ES-I3 (cell line): ENCODE data around the gene GRWD1.
A peak's percentile ranks its signal among the peaks of the same experiment; 100 is the strongest.

ENCODE experiments used
- H3K36me3 ChIP-seq: 2 replicates; pipeline ENCODE4 v1.6.1; 2013; ENCODE audit warnings: mild to moderate bottlenecking, low read length, control low read depth, moderate library complexity; ENCODE audit not compliant: insufficient read depth
- H3K4me1 ChIP-seq: 2 replicates; pipeline ENCODE4 v1.6.1; 2013; ENCODE audit warnings: mild to moderate bottlenecking, control low read depth, low read length; ENCODE audit not compliant: insufficient read depth
- H3K9ac ChIP-seq: 2 replicates; pipeline ENCODE4 v1.6.1; 2013; ENCODE audit warnings: low read depth, mild to moderate bottlenecking, low read length, moderate library complexity
- H3K9me3 ChIP-seq: 2 replicates; pipeline ENCODE4 v1.6.1; 2013; ENCODE audit warnings: mild to moderate bottlenecking, low read length, moderate library complexity; ENCODE audit not compliant: control insufficient read depth, insufficient read depth

Gene GRWD1

DNA sequence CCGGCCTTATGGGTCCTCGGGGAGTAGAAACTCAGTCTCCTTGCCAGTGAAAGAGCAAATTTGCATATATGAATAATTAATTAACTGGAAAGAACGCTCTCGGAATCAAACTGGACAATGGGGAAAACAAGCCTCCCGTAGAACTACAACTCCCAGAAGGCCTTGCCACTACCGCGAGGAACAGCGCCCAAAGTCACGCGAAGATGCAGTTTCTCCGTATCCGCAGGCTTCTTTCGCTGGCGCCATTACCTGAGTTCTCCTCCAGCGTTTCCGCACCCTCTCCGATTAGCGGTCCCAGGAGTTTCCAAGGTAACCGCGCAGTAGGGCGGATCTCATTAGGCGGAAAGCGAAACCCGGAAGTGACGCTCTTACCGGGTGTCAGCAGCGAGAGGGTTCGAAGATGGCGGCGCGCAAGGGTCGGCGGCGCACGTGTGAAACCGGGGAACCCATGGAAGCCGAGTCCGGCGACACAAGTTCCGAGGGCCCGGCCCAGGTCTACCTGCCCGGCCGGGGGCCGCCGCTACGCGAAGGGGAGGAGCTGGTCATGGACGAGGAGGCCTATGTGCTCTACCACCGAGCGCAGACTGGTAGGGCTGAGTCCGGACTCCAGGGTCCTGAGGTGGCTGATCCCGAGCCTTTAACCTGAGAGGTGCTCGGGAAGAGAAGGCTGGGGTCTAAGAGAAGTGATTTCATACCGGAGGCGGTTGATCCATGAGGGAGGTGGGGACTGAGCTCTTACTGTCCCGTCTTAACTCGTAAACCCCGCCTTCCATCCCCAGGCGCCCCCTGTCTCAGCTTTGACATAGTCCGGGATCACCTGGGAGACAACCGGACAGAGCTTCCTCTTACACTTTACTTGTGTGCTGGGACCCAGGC, at the start of gene GRWD1:
TSS of gene GRWD1 (plus strand) at position 378 of the 876 bp plus-strand sequence. CDS start at position 401, 23 bp downstream.
- H3K36me3 ChIP-seq, result peaks cover 15% of the 10 kb centered on the region; the same call in 1 of the 2 replicates
- H3K4me1 ChIP-seq, result no peaks in the 10 kb centered on the region; the same call in 1 of the 2 replicates
- no peaks in the 10 kb centered on the region for H3K9me3 ChIP-seq
- H3K9ac ChIP-seq, result peak within 1 kb of the TSS; percentile 95

GRCh38 chr19:48396016-48396823, 49.6 kb upstream of the GRWD1 start:
- Histone ChIP-seq H3K9ac (no peak overlapping the region; the same call in 1 of the 2 replicates), H3K36me3 (no peaks in the 10 kb centered on the region), H3K4me1 (peaks cover 11% of the 10 kb centered on the region), H3K9me3 (no peaks in the 10 kb centered on the region)

- H3K9me3 ChIP-seq, result no peaks in the 10 kb centered on the region
- H3K9ac ChIP-seq, result no peak overlapping the region; the same call in 1 of the 2 replicates
- H3K4me1 ChIP-seq, result peaks cover 17% of the 10 kb centered on the region
- no peaks in the 10 kb centered on the region for H3K36me3 ChIP-seq
Measured at GRCh38 chr19:48396824-48397176, 49.0 kb upstream of the GRWD1 start.

GRCh38 chr19:48397263-48398101, 48.3 kb upstream of the GRWD1 start:
- Histone ChIP-seq H3K36me3 (no peaks in the 10 kb centered on the region), H3K9me3 (no peaks in the 10 kb centered on the region), H3K9ac (peak overlapping the region; percentile 41), H3K4me1 (peaks cover 21% of the 10 kb centered on the region)

DNA sequence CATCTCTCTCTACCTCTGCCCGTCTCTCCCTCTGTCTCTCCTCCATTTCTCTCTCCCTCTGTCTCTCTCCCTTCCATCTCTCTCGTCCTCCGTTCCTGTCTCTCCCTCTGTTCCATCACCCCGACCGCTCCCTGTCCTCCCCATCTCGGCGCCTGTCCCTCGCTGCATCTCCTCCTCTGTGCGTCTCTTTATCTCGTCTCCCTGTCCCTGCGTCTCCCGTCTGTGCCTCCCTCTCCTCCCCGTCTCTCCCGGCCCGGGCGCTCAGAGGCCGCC, 47.7 kb upstream of the GRWD1 start:
- Histone ChIP-seq H3K9ac (peak overlapping the region; percentile 41), H3K9me3 (no peaks in the 10 kb centered on the region), H3K4me1 (peaks cover 21% of the 10 kb centered on the region), H3K36me3 (no peaks in the 10 kb centered on the region)

DNA sequence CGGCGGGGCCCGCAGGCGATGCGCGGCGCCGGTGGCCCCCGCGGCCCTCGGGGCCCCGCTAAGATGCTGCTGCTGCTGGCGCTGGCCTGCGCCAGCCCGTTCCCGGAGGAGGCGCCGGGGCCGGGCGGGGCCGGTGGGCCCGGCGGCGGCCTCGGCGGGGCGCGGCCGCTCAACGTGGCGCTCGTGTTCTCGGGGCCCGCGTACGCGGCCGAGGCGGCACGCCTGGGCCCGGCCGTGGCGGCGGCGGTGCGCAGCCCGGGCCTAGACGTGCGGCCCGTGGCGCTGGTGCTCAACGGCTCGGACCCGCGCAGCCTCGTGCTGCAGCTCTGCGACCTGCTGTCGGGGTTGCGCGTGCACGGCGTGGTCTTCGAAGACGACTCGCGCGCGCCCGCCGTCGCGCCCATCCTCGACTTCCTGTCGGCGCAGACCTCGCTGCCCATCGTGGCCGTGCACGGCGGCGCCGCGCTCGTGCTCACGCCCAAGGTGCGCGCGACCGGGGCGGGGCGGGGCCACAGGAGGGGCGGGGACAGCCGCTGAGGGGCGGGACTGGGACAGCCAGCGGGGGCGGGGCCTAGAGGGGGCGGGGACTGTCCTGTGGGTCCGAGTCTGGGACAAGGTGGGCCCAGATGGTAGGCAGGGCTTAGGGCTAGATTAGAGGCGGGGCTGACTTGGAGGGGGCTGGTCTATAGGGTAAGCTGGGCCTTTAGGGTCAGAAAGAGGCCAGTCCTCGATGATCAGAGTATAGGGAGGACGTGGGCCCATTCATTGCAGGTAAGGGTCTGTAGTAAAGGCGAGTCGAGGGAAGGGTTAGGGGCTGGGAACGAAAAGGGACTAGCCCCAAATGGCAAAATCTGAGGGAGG, 47.2 kb upstream of the GRWD1 start:
- Histone ChIP-seq H3K9me3 (no peaks in the 10 kb centered on the region), H3K36me3 (no peaks in the 10 kb centered on the region), H3K9ac (peak overlapping the region; percentile 85), H3K4me1 (peaks cover 21% of the 10 kb centered on the region)

- Histone ChIP-seq H3K9me3 (no peaks in the 10 kb centered on the region), H3K4me1 (peaks cover 21% of the 10 kb centered on the region), H3K9ac (peak overlapping the region; percentile 60; the same call in 1 of the 2 replicates), H3K36me3 (no peaks in the 10 kb centered on the region)
Measured at GRCh38 chr19:48400018-48400742, 45.6 kb upstream of the GRWD1 start.

DNA sequence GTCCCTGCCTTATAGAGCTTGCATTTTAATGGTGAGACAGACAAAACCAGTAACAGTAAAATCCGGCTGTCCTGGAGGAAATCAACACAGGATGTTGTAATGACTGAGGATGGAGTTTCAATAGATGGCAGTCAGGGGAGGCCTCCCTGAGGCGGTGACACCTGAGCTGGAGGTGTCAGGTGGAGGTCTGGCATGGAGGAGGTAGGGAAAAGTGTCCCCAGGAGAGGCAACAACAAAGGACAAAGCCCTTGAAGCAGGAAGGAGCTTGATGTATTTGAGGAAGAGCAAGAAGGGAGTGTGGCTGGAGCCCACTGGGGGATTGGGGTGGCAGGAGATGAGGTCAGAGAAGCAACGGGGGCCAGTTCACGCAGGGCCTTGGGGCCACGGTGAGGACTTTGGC, 44.5 kb upstream of the GRWD1 start:
- peaks cover 20% of the 10 kb centered on the region for H3K4me1 ChIP-seq
- H3K9ac ChIP-seq, result 0 out of 2 replicates have a peak overlapping the region, but pooled peaks have one; percentile 60

DNA sequence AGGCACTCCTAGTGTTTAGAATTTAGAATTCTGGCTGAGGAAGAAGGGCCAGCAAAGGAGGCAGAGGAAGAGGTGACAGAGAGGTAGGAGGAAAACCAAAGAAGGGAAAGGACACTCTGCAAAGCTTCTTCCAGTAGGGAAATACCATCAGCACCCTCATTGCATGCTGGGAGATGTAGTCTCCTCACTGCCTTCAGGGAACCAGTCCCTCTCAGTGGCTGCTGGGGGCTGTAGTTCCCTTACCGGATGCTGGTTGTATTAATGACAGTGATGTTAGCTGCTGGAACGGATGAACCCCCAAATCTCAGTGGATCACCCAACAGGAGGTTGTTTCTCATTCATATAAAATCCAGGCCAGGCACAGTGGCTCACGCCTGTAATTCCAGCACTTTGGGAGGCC, 42.2 kb upstream of the GRWD1 start:
- H3K4me1 ChIP-seq, result peaks cover 14% of the 10 kb centered on the region
- no peaks in the 10 kb centered on the region for H3K36me3 ChIP-seq
- H3K9me3 ChIP-seq, result no peaks in the 10 kb centered on the region
- no peak overlapping the region for H3K9ac ChIP-seq

More for the DNA sequence above, 44.5 kb upstream of the GRWD1 start:
- Histone ChIP-seq H3K9me3 (no peaks in the 10 kb centered on the region), H3K36me3 (no peaks in the 10 kb centered on the region)

GRCh38 chr19:48405010-48405659, 40.6 kb upstream of the GRWD1 start:
- Histone ChIP-seq H3K9me3 (no peaks in the 10 kb centered on the region), H3K4me1 (peaks cover 14% of the 10 kb centered on the region), H3K36me3 (no peaks in the 10 kb centered on the region), H3K9ac (no peak overlapping the region)

GRCh38 chr19:48405850-48406249, 39.9 kb upstream of the GRWD1 start:
- no peaks in the 10 kb centered on the region for H3K9me3 ChIP-seq
- no peaks in the 10 kb centered on the region for H3K36me3 ChIP-seq
- H3K9ac ChIP-seq, result no peak overlapping the region
- H3K4me1 ChIP-seq, result peaks cover 14% of the 10 kb centered on the region

- Histone ChIP-seq H3K9me3 (no peaks in the 10 kb centered on the region), H3K9ac (peak overlapping the region; percentile 63; the same call in 1 of the 2 replicates), H3K36me3 (peaks cover 7% of the 10 kb centered on the region), H3K4me1 (peaks cover 4% of the 10 kb centered on the region; the same call in 1 of the 2 replicates)
Measured at GRCh38 chr19:48413879-48414587, 31.8 kb upstream of the GRWD1 start.
